ENCODE results near the gene MOV10L1.

MOV10L1 gene

DNA sequence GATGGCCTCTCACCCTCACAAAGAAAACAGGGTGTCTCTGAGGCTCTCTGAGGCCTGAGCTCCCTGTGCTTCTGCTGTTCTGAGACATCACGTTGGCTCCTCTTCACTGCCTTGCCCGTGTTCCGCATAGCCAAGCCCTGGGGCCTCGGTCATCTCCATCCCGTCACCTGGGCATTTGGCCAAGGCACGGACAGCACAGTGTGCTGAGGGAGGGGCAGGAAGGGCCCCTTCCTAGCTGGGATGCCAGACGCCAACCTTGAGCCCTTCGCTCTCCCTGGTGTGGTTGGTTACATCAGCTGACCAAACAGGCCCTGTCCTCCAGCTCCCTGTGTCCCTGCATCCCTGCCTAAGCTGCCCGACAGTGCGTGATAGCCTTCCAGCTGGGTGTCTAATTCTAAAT, 25.9 kb downstream of the MOV10L1 start:
- Histone ChIP-seq H3K27ac (ENCODE audit: poor library complexity, severe bottlenecking) (no peak overlapping the region), H3K9me3 (ENCODE audit: severe bottlenecking) (no peaks in the 10 kb centered on the region), H3K27me3 (ENCODE audit: insufficient read depth, poor library complexity, severe bottlenecking) (no peaks in the 10 kb centered on the region), H3K36me3 (ENCODE audit: low read depth) (no peaks in the 10 kb centered on the region), H3K4me3 (ENCODE audit: severe bottlenecking) (no peak overlapping the region), H3K4me1 (ENCODE audit: insufficient read depth, poor library complexity, severe bottlenecking) (peaks cover 14% of the 10 kb centered on the region)
- TF ChIP-seq, protein P1, sequence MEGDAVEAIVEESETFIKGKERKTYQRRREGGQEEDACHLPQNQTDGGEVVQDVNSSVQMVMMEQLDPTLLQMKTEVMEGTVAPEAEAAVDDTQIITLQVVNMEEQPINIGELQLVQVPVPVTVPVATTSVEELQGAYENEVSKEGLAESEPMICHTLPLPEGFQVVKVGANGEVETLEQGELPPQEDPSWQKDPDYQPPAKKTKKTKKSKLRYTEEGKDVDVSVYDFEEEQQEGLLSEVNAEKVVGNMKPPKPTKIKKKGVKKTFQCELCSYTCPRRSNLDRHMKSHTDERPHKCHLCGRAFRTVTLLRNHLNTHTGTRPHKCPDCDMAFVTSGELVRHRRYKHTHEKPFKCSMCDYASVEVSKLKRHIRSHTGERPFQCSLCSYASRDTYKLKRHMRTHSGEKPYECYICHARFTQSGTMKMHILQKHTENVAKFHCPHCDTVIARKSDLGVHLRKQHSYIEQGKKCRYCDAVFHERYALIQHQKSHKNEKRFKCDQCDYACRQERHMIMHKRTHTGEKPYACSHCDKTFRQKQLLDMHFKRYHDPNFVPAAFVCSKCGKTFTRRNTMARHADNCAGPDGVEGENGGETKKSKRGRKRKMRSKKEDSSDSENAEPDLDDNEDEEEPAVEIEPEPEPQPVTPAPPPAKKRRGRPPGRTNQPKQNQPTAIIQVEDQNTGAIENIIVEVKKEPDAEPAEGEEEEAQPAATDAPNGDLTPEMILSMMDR (IDR thresholded peaks at IDR 0.05; ENCODE audit: poor library complexity, severe bottlenecking): no peak
- no peak for DNase-seq (ENCODE audit: low spot score)
- ATAC-seq (ENCODE audit: low read depth): peak; percentile 12; the same call in 1 of the 3 replicates

DNA sequence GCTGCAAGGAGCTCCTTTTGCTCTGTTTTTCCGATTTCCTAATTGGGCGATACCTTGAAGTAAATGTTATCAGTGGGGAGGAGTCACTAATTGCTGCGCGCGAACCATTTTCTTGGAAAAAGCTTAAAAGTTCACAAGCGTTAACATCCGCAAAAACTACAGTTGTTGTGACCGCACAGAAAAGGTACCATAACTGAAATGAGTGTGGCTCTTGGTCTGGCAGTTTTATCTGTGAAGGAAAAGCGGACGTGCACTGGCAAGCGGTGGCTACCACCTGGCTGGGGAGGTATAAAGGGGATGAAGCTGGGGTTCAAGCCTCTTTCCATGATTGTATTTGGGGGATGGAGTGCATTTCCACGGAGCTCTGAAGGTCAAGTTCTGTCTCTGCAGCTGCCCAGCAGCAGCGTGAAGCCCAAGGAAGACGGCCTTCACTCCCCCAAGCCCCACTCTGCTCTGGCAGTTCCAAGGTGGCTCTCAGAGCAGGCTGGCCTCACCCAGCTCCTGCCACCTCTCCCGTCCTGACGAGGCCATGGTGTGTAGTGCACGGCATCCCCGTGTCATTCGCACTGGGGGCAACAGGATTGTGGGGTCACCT, 27.5 kb downstream of the MOV10L1 start:
- DNase-seq (ENCODE audit: low spot score) (no peak), ATAC-seq (ENCODE audit: low read depth) (no peak)
- peaks cover 2% of the 10 kb centered on the region for H3K9me3 ChIP-seq (ENCODE audit: severe bottlenecking)
- TF ChIP-seq, protein P1 (IDR thresholded peaks at IDR 0.05; ENCODE audit: poor library complexity, severe bottlenecking): no peak
- no peaks in the 10 kb centered on the region for H3K36me3 ChIP-seq (ENCODE audit: low read depth)
- H3K27me3 ChIP-seq (ENCODE audit: insufficient read depth, poor library complexity, severe bottlenecking): no peaks in the 10 kb centered on the region
- no peak overlapping the region for H3K4me3 ChIP-seq (ENCODE audit: severe bottlenecking)
- peaks cover 14% of the 10 kb centered on the region for H3K4me1 ChIP-seq (ENCODE audit: insufficient read depth, poor library complexity, severe bottlenecking)
- H3K27ac ChIP-seq (ENCODE audit: poor library complexity, severe bottlenecking): no peak overlapping the region

DNA sequence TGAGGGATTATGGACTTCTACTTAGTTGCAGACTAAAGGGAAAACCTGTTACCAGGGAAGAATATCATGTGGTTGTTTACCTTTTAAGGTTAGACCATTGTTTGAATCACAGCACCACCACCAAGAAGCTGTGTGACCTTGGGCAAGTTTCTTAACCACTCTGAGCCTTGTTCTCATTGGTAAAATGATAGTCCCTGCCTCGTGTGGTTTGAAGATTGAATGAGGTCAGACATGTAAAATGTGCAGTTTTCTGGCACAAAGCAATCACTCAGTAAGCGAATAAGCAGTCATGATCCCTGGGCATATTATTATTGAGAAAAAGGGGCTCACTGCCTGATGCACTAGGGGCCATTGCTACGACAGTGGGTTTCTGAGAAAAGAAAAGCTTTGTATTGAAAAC, 28.3 kb downstream of the MOV10L1 start:
- no peaks in the 10 kb centered on the region for H3K36me3 ChIP-seq (ENCODE audit: low read depth)
- ATAC-seq (ENCODE audit: low read depth) (no peak), DNase-seq (ENCODE audit: low spot score) (no peak)
- no peak overlapping the region for H3K4me3 ChIP-seq (ENCODE audit: severe bottlenecking)
- H3K4me1 ChIP-seq (ENCODE audit: insufficient read depth, poor library complexity, severe bottlenecking): peaks cover 14% of the 10 kb centered on the region
- H3K27ac ChIP-seq (ENCODE audit: poor library complexity, severe bottlenecking): no peak overlapping the region
- peaks cover 4% of the 10 kb centered on the region for H3K9me3 ChIP-seq (ENCODE audit: severe bottlenecking)
- H3K27me3 ChIP-seq (ENCODE audit: insufficient read depth, poor library complexity, severe bottlenecking): no peaks in the 10 kb centered on the region
- TF ChIP-seq, protein P1 (IDR thresholded peaks at IDR 0.05; ENCODE audit: poor library complexity, severe bottlenecking): no peak

DNA sequence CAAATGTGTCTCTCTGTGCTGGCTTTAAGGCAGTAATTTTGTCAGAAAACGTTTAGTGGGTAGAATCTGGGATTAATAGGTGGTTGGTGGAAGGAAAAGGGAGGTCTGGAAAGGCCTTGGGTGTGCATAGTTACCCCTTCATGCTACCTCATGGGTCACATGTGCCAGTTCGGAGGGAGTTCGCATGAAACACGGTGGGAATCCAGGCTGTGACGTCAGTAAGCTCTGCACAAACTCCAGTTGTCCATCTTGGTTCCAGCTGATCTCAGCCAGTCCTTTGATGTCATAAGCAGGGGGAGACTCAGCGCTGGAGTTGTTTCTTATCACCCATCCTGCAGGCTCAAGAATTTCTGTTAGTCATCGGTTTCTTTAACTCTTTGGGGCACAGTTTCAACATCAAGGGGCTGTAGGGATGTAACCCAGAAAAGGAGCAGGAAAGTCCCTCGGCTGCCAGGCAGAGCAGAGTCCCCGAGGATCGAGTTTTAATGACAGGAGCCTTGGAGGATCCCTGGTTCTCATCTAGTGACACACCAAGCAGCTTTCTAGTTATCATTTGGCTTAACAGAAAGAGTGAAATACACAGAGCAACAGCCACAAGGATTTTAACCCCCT, 28.9 kb downstream of the MOV10L1 start:
- H3K4me1 ChIP-seq (ENCODE audit: insufficient read depth, poor library complexity, severe bottlenecking): peaks cover 14% of the 10 kb centered on the region
- H3K4me3 ChIP-seq (ENCODE audit: severe bottlenecking): no peak overlapping the region
- H3K9me3 ChIP-seq (ENCODE audit: severe bottlenecking): peaks cover 4% of the 10 kb centered on the region
- H3K27ac ChIP-seq (ENCODE audit: poor library complexity, severe bottlenecking): no peak overlapping the region
- TF ChIP-seq, protein P1 (IDR thresholded peaks at IDR 0.05; ENCODE audit: poor library complexity, severe bottlenecking): no peak
- ATAC-seq (ENCODE audit: low read depth) (no peak), DNase-seq (ENCODE audit: low spot score) (no peak)
- H3K27me3 ChIP-seq (ENCODE audit: insufficient read depth, poor library complexity, severe bottlenecking): no peaks in the 10 kb centered on the region
- H3K36me3 ChIP-seq (ENCODE audit: low read depth): no peaks in the 10 kb centered on the region

DNA sequence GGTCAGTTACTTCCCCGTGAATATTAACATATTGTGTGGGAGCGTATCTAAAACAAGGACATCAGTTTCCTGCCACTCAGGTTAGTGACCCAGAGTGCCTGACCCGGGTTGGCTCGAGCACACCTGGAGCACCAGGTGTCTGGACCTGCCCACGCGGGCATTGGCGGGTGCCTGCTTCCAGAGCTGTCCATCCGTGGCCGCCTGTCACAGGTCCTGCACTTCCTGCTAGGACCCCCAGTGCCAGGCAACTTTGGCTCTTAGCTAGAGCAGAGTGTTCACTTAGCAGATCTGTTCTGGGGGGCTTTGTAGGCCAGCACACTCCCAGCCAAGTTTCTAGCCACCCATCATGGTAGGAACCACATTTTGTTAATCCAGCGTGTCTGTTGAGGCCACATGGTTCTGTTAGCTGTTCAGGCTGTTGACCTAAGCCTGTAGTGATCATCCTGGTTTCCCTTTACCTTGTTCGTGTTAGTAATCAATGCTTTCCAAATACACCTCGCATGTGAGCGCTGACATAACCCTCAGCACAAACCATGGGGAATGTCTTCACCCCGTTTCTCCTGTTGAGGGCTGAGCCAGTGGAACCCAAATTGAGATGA, 29.5 kb downstream of the MOV10L1 start:
- Histone ChIP-seq H3K9me3 (ENCODE audit: severe bottlenecking) (peaks cover 4% of the 10 kb centered on the region), H3K27ac (ENCODE audit: poor library complexity, severe bottlenecking) (no peak overlapping the region), H3K36me3 (ENCODE audit: low read depth) (no peaks in the 10 kb centered on the region), H3K4me1 (ENCODE audit: insufficient read depth, poor library complexity, severe bottlenecking) (peaks cover 11% of the 10 kb centered on the region), H3K27me3 (ENCODE audit: insufficient read depth, poor library complexity, severe bottlenecking) (no peaks in the 10 kb centered on the region), H3K4me3 (ENCODE audit: severe bottlenecking) (no peak overlapping the region)
- TF ChIP-seq, protein P1 (IDR thresholded peaks at IDR 0.05; ENCODE audit: poor library complexity, severe bottlenecking): no peak
- DNase-seq (ENCODE audit: low spot score) (no peak), ATAC-seq (ENCODE audit: low read depth) (no peak)

All from RWPE2 (cell line).